Anterior cingulate cortex (tissue), 58 donors: ENCODE measurements around the gene CENPK.
A peak's percentile ranks its signal among the peaks of the same experiment; 100 is the strongest.
"Not testable (repeated sequence)": the region's sequence is repeated elsewhere in the genome, so short reads cannot be mapped to it uniquely, and the experiment has no call there.

ENCODE experiments used
- DNase-seq, 58 donors: peaks; one replicate each; lab custom pipeline; 2025; lab: John Stamatoyannopoulos, UW

CENPK gene

GRCh38 chr5:65562731-65563701 is at the start of gene CENPK, which contains the start of gene PPWD1:
Gene CENPK (minus strand): TSS chr5:65563168. CDS start chr5:65554907, 8,261 bp downstream.
Gene PPWD1 (plus strand): TSS chr5:65563296. CDS start chr5:65563311, 15 bp downstream.
- DNase-seq: peak; percentile 64 to 95 (median 90)

- DNase-seq: no peak
Observed at GRCh38 chr5:65612298-65612907, 49.4 kb upstream of the CENPK start.

- no peak for DNase-seq
Observed at GRCh38 chr5:65611524-65611923, 48.6 kb upstream of the CENPK start.

- not testable (repeated sequence) for DNase-seq
Observed at GRCh38 chr5:65601761-65602160, 38.8 kb upstream of the CENPK start.

- DNase-seq: no peak
Observed at GRCh38 chr5:65588694-65589093, 25.7 kb upstream of the CENPK start.

GRCh38 chr5:65577141-65577540 is 14.2 kb upstream of the CENPK start:
- no peak for DNase-seq

GRCh38 chr5:65570598-65571226 is 7.7 kb upstream of the CENPK start:
- DNase-seq: no peak

GRCh38 chr5:65566505-65566904 is 3.5 kb upstream of the CENPK start:
- no peak for DNase-seq

GRCh38 chr5:65563777-65564176 is 809 bp upstream of the CENPK start:
- no peak for DNase-seq

- DNase-seq: no peak
Observed at GRCh38 chr5:65556718-65557117, 6.2 kb downstream of the CENPK start.

- DNase-seq: no peak
Observed at GRCh38 chr5:65556181-65556580, 6.8 kb downstream of the CENPK start.

- no peak for DNase-seq
Observed at GRCh38 chr5:65555287-65555686, 7.7 kb downstream of the CENPK start.

- DNase-seq: no peak
Observed at GRCh38 chr5:65553941-65554340, 9.0 kb downstream of the CENPK start.

GRCh38 chr5:65548281-65548680 is 14.7 kb downstream of the CENPK start:
- no peak for DNase-seq

GRCh38 chr5:65546141-65546540 is 16.8 kb downstream of the CENPK start:
- DNase-seq: no peak

- no peak for DNase-seq
Observed at GRCh38 chr5:65544473-65544872, 18.5 kb downstream of the CENPK start.

- no peak for DNase-seq
Observed at GRCh38 chr5:65539827-65540226, 23.1 kb downstream of the CENPK start.

GRCh38 chr5:65535529-65535987 is 27.4 kb downstream of the CENPK start:
- no peak for DNase-seq

- no peak for DNase-seq
Observed at GRCh38 chr5:65530904-65531303, 32.1 kb downstream of the CENPK start.

GRCh38 chr5:65525726-65526125 is 37.2 kb downstream of the CENPK start:
- DNase-seq: no peak
